HepG2 (cell line): ENCODE measurements around the gene TCFL5. TPM values are rescaled to one million over a fixed set of nuclear protein-coding genes. Genes with fewer than 3 reads are reported as not detected.

Experiments used
- ATF7-NPFF ChIP-seq: sonication (generic); formaldehyde crosslinking; IDR thresholded peaks from 2 replicates; pipeline ENCODE4 v1.8.1; 2023; ENCODE audit warnings: mild to moderate bottlenecking, low read depth, missing genetic modification reagents, moderate library complexity
- BCL6 ChIP-seq: IDR thresholded peaks from 2 replicates; pipeline ENCODE4 v1.6.1; 2016; ENCODE audit warnings: missing genetic modification reagents, missing compliant biosample characterization
- GLI4 ChIP-seq: sonication (generic); formaldehyde crosslinking; IDR thresholded peaks from 2 replicates; pipeline ENCODE4 v1.5.1; 2020; ENCODE audit warnings: missing genetic modification reagents, mild to moderate bottlenecking, moderate library complexity, borderline replicate concordance
- GTF2F1 ChIP-seq: fragments of 150-350 bp; IDR thresholded peaks from 2 replicates; pipeline ENCODE4 v1.6.1; 2014; ENCODE audit warnings: low read length
- HES4 ChIP-seq: sonication (generic); formaldehyde crosslinking; IDR thresholded peaks from 2 replicates; pipeline ENCODE4 v1.9.0; 2021; ENCODE audit warnings: mild to moderate bottlenecking, missing genetic modification reagents, borderline replicate concordance
- HOXA9 ChIP-seq: sonication (generic); formaldehyde crosslinking; IDR thresholded peaks from 2 replicates; pipeline ENCODE4 v1.8.1; 2022; ENCODE audit warnings: missing genetic modification reagents, mild to moderate bottlenecking, moderate library complexity, borderline replicate concordance
- IRX3 ChIP-seq: sonication (generic); formaldehyde crosslinking; IDR thresholded peaks from 2 replicates; pipeline ENCODE4 v1.8.1; 2023; ENCODE audit warnings: mild to moderate bottlenecking, low read depth, missing genetic modification reagents, borderline replicate concordance
- MEF2D ChIP-seq: sonication (generic); formaldehyde crosslinking; IDR thresholded peaks from 2 replicates; pipeline ENCODE4 v1.5.1; 2020; ENCODE audit warnings: mild to moderate bottlenecking, missing genetic modification reagents
- MIER2 ChIP-seq: IDR thresholded peaks from 2 replicates; pipeline ENCODE4 v1.6.1; 2016; ENCODE audit warnings: missing biosample characterization, missing genetic modification reagents
- MLLT10 ChIP-seq: sonication (generic); formaldehyde crosslinking; IDR thresholded peaks from 2 replicates; pipeline ENCODE4 v1.4.0; 2020; ENCODE audit warnings: missing genetic modification reagents
- NRL ChIP-seq: sonication (generic); formaldehyde crosslinking; IDR thresholded peaks from 2 replicates; pipeline ENCODE4 v1.5.0; 2020; ENCODE audit warnings: missing genetic modification reagents, mild to moderate bottlenecking, moderate library complexity, borderline replicate concordance
- PITX1 ChIP-seq: sonication (generic); formaldehyde crosslinking; IDR thresholded peaks from 2 replicates; pipeline ENCODE4 v1.5.1; 2020; ENCODE audit warnings: mild to moderate bottlenecking, missing genetic modification reagents
- POLR2AphosphoS5 ChIP-seq: IDR thresholded peaks from 2 replicates; pipeline ENCODE4 v1.6.1; 2012; ENCODE audit warnings: low read depth, low read length
- POLR2G ChIP-seq: fragments of 200-400 bp; formaldehyde crosslinking; IDR thresholded peaks from 2 replicates; pipeline ENCODE4 v1.6.1; 2018; ENCODE audit warnings: mild to moderate bottlenecking, low read depth, low read length, moderate library complexity
- PPARG ChIP-seq: conservative IDR thresholded peaks from 2 replicates; pipeline ENCODE4 v1.6.1; 2016; ENCODE audit warnings: missing biosample characterization, missing genetic modification reagents
- SKI ChIP-seq: fragments of 450-650 bp; IDR thresholded peaks from one replicate; pipeline ENCODE4 v1.6.1; 2018; ENCODE audit warnings: mild to moderate bottlenecking; ENCODE audit not compliant: partially characterized antibody
- SNAPC5 ChIP-seq: sonication (generic); formaldehyde crosslinking; IDR thresholded peaks from 2 replicates; pipeline ENCODE4 v1.8.1; 2023; ENCODE audit warnings: mild to moderate bottlenecking, missing genetic modification reagents, borderline replicate concordance
- STAT5B ChIP-seq: sonication (generic); formaldehyde crosslinking; IDR thresholded peaks from 2 replicates; pipeline ENCODE4 v1.4.0; 2020; ENCODE audit warnings: missing genetic modification reagents
- TARDBP ChIP-seq: sonication (generic); formaldehyde crosslinking; IDR thresholded peaks from 2 replicates; pipeline ENCODE4 v1.8.0; 2022; ENCODE audit warnings: mild to moderate bottlenecking, missing genetic modification reagents
- THAP11 ChIP-seq: IDR thresholded peaks from 2 replicates; pipeline ENCODE4 v1.6.1; 2016; ENCODE audit warnings: missing biosample characterization, missing genetic modification reagents
- YY1 ChIP-seq: IDR thresholded peaks from 2 replicates; pipeline ENCODE4 v1.6.1; 2011; ENCODE audit warnings: low read length, low read depth, moderate library complexity, mild to moderate bottlenecking; ENCODE audit not compliant: insufficient read depth, insufficient replicate concordance
- ZBTB21 ChIP-seq: sonication (generic); formaldehyde crosslinking; IDR thresholded peaks from 2 replicates; pipeline ENCODE4 v1.4.0; 2020; ENCODE audit warnings: missing genetic modification reagents
- ZFP36L1 ChIP-seq: sonication (generic); formaldehyde crosslinking; IDR thresholded peaks from 2 replicates; pipeline ENCODE4 v1.8.0; 2022; ENCODE audit warnings: mild to moderate bottlenecking, missing genetic modification reagents, moderate library complexity
- ZNF160 ChIP-seq: sonication (generic); formaldehyde crosslinking; IDR thresholded peaks from 2 replicates; pipeline ENCODE4 v1.8.0; 2022; ENCODE audit warnings: mild to moderate bottlenecking, inconsistent platforms, missing genetic modification reagents
- ZNF234 ChIP-seq: sonication (generic); formaldehyde crosslinking; conservative IDR thresholded peaks from 2 replicates; pipeline ENCODE4 v1.5.1; 2020; ENCODE audit warnings: mild to moderate bottlenecking, missing genetic modification reagents
- ZNF414 ChIP-seq: sonication (generic); formaldehyde crosslinking; IDR thresholded peaks from 2 replicates; pipeline ENCODE4 v1.5.0; 2020; ENCODE audit warnings: missing genetic modification reagents
- ZNF550 ChIP-seq: sonication (generic); formaldehyde crosslinking; IDR thresholded peaks from 2 replicates; pipeline ENCODE4 v1.4.0; 2020; ENCODE audit warnings: mild to moderate bottlenecking, missing genetic modification reagents, borderline replicate concordance
- ZNF598 ChIP-seq: sonication (generic); formaldehyde crosslinking; IDR thresholded peaks from 2 replicates; pipeline ENCODE4 v1.5.1; 2020; ENCODE audit warnings: mild to moderate bottlenecking, missing genetic modification reagents, borderline replicate concordance
- ZNF678 ChIP-seq: sonication (generic); formaldehyde crosslinking; IDR thresholded peaks from 2 replicates; pipeline ENCODE4 v1.4.0; 2020; ENCODE audit warnings: mild to moderate bottlenecking, missing genetic modification reagents
- ZNF816 ChIP-seq: sonication (generic); formaldehyde crosslinking; IDR thresholded peaks from 2 replicates; pipeline ENCODE4 v1.8.0; 2022; ENCODE audit warnings: missing genetic modification reagents, mild to moderate bottlenecking, borderline replicate concordance
- polyA plus RNA-seq, 8 experiments: library from polyadenylated mRNA; depleted of rRNA in 3 of 8; stranded (reverse) in 7 of 8; unstranded in 1 of 8; fragments of >200 nt; fragmentation: Illumina TruSeq in 4 of 8; extraction: Trizol in 4 of 8; gene quantifications; 2 replicates each; pipeline versions ENCODE4 v1.2.1 to v1.2.3, GENCODE V29; 2011 to 2016; ENCODE audit warnings: low read depth in 4 of 8, missing spikeins in 1 of 8, mixed read lengths in 1 of 8; ENCODE audit not compliant: insufficient read depth in 1 of 8
- total RNA-seq, 5 experiments: library from RNA; depleted of rRNA; stranded (reverse); fragments of >200 nt; fragmentation: Illumina TruSeq; extraction: Trizol; gene quantifications; 2 replicates each; pipeline ENCODE4 v1.2.3, GENCODE V29; 2016; ENCODE audit warnings: low read depth in 1 of 5
- TF ChIP-seq, protein P1 (sequence below): sonication (generic); formaldehyde crosslinking; IDR thresholded peaks from 2 replicates; pipeline ENCODE4 v1.4.0; 2020; ENCODE audit warnings: missing genetic modification reagents

TCFL5 gene
- total and polyA plus RNA-seq, 2 of the 13 experiments (the other 11 are each of a cell fraction or from before 2014, with no cell fraction given) = 14.8 to 20.0 TPM

GRCh38 chr20:62804021-62804626 is 57.5 kb downstream of the TCFL5 start (continued):
- TF ChIP-seq, protein P1, sequence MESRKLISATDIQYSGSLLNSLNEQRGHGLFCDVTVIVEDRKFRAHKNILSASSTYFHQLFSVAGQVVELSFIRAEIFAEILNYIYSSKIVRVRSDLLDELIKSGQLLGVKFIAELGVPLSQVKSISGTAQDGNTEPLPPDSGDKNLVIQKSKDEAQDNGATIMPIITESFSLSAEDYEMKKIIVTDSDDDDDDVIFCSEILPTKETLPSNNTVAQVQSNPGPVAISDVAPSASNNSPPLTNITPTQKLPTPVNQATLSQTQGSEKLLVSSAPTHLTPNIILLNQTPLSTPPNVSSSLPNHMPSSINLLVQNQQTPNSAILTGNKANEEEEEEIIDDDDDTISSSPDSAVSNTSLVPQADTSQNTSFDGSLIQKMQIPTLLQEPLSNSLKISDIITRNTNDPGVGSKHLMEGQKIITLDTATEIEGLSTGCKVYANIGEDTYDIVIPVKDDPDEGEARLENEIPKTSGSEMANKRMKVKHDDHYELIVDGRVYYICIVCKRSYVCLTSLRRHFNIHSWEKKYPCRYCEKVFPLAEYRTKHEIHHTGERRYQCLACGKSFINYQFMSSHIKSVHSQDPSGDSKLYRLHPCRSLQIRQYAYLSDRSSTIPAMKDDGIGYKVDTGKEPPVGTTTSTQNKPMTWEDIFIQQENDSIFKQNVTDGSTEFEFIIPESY (CRISPR knock-in tag) = no peak; the same call in 1 of the 2 replicates
- TF ChIP-seq ZNF414 (CRISPR knock-in tag) = no peak
- no peak for TF ChIP-seq HES4 (CRISPR knock-in tag)
- no peak for TF ChIP-seq SNAPC5 (CRISPR knock-in tag)
- no peak for TF ChIP-seq SKI
- TF ChIP-seq PITX1 (CRISPR knock-in tag) = no peak
- no peak for TF ChIP-seq ZNF678
- TF ChIP-seq ZNF160 (CRISPR knock-in tag) = no peak
- TF ChIP-seq HOXA9 (CRISPR knock-in tag) = no peak
- TF ChIP-seq MEF2D (CRISPR knock-in tag) = no peak
- TF ChIP-seq STAT5B = no peak
- TF ChIP-seq MLLT10 (CRISPR knock-in tag) = no peak
- peak; percentile 69; the same call in 1 of the 2 replicates for TF ChIP-seq ZNF598 (CRISPR knock-in tag)
- no peak for TF ChIP-seq ZFP36L1 (CRISPR knock-in tag)
- no peak for TF ChIP-seq ZNF816 (CRISPR knock-in tag)
- TF ChIP-seq TARDBP (CRISPR knock-in tag) = no peak
- TF ChIP-seq NRL (CRISPR knock-in tag) = no peak
- TF ChIP-seq GLI4 (CRISPR knock-in tag) = 0 out of 2 replicates have a peak, but pooled peaks have one; percentile 79
- TF ChIP-seq ZBTB21 (CRISPR knock-in tag) = no peak
- peak; percentile 7; the same call in 1 of the 2 replicates for TF ChIP-seq IRX3 (CRISPR knock-in tag)
- no peak for TF ChIP-seq POLR2AphosphoS5
- no peak for TF ChIP-seq ZNF234 (CRISPR knock-in tag)
- TF ChIP-seq BCL6 (CRISPR knock-in tag) = no peak
- no peak for TF ChIP-seq GTF2F1
- no peak for TF ChIP-seq ATF7-NPFF (CRISPR knock-in tag)
- peak; percentile 26; the same call in 1 of the 2 replicates for TF ChIP-seq POLR2G
- TF ChIP-seq YY1 = no peak
- no peak for TF ChIP-seq PPARG (CRISPR knock-in tag)
- no peak for TF ChIP-seq ZNF550 (CRISPR knock-in tag)
- no peak for TF ChIP-seq THAP11 (CRISPR knock-in tag)
- no peak for TF ChIP-seq MIER2 (CRISPR knock-in tag)
